Astrocyte (in vitro differentiated cells and primary cell): ENCODE results near the gene DSC1.

ENCODE experiments used
- CTCF ChIP-seq: IDR thresholded peaks from 2 replicates; pipeline ENCODE4 v1.5.1; 2011; ENCODE audit warnings: low read depth, mild to moderate bottlenecking, inconsistent platforms, low read length, moderate library complexity; ENCODE audit not compliant: insufficient read depth
- EZH2 ChIP-seq: IDR thresholded peaks from 2 replicates; pipeline ENCODE4 v1.6.1; 2012; ENCODE audit warnings: mild to moderate bottlenecking, low read length, inconsistent platforms; ENCODE audit not compliant: insufficient read depth

GRCh38 chr18:31149351-31149750 lies 13.3 kb downstream of the DSC1 start:
- TF ChIP-seq CTCF, result no peak
- TF ChIP-seq EZH2, result no peak
